BE2C (cell line): Measurements from ENCODE around the gene N4BP3.

Source experiments
- DNase-seq: peaks from one replicate; pipeline ENCODE4 v3.0.0-alpha.2; 2020
- H3K27me3 ChIP-seq: fragments of 250-450 bp; sonication (Bioruptor Pico); 2 replicates; pipeline ENCODE4 v1.5.1; 2020; ENCODE audit warnings: mild to moderate bottlenecking
- H3K36me3 ChIP-seq: fragments of 250-450 bp; sonication (Bioruptor Pico); 2 replicates; pipeline ENCODE4 v1.5.1; 2020; ENCODE audit warnings: mild to moderate bottlenecking
- H3K4me1 ChIP-seq: fragments of 250-450 bp; sonication (Bioruptor Pico); 2 replicates; pipeline ENCODE4 v1.5.1; 2020
- H3K4me3 ChIP-seq: 2 replicates; pipeline ENCODE4 v1.5.1; 2011; ENCODE audit warnings: low read depth, low read length
- H3K9me3 ChIP-seq: fragments of 250-450 bp; sonication (Bioruptor Pico); 2 replicates; pipeline ENCODE4 v1.5.1; 2020
- CTCF ChIP-seq: IDR thresholded peaks from 2 replicates; pipeline ENCODE4 v1.5.1; 2012; ENCODE audit warnings: mild to moderate bottlenecking, low read depth, low read length

The N4BP3 gene

GRCh38 chr5:178111925-178112324 lies 1.4 kb upstream of the N4BP3 start:
- TF ChIP-seq CTCF, result no peak
- DNase-seq, result no peak
- H3K27me3 ChIP-seq, result peaks cover 24% of the 10 kb centered on the region
- peaks cover 7% of the 10 kb centered on the region; the same call in 1 of the 2 replicates for H3K9me3 ChIP-seq
- H3K4me1 ChIP-seq, result no peaks in the 10 kb centered on the region
- no peak overlapping the region for H3K4me3 ChIP-seq
- H3K36me3 ChIP-seq, result no peaks in the 10 kb centered on the region

- Histone ChIP-seq H3K36me3 (no peaks in the 10 kb centered on the region), H3K27me3 (peaks cover 24% of the 10 kb centered on the region), H3K4me1 (no peaks in the 10 kb centered on the region), H3K9me3 (peaks cover 7% of the 10 kb centered on the region; the same call in 1 of the 2 replicates), H3K4me3 (no peak overlapping the region)
- no peak for DNase-seq
- no peak for TF ChIP-seq CTCF
Measured at GRCh38 chr5:178112545-178112944, 787 bp upstream of the N4BP3 start.

GRCh38 chr5:178113841-178114324 lies 551 bp downstream of the N4BP3 start:
- Histone ChIP-seq H3K4me3 (no peak overlapping the region), H3K4me1 (no peaks in the 10 kb centered on the region), H3K27me3 (peaks cover 24% of the 10 kb centered on the region), H3K36me3 (no peaks in the 10 kb centered on the region), H3K9me3 (peaks cover 7% of the 10 kb centered on the region; the same call in 1 of the 2 replicates)
- no peak for DNase-seq
- TF ChIP-seq CTCF, result no peak

- no peaks in the 10 kb centered on the region for H3K4me1 ChIP-seq
- no peaks in the 10 kb centered on the region for H3K36me3 ChIP-seq
- peaks cover 24% of the 10 kb centered on the region for H3K27me3 ChIP-seq
- no peak for TF ChIP-seq CTCF
- no peak overlapping the region for H3K4me3 ChIP-seq
- no peak for DNase-seq
- peaks cover 7% of the 10 kb centered on the region; the same call in 1 of the 2 replicates for H3K9me3 ChIP-seq
Measured at GRCh38 chr5:178114325-178115135, 1.2 kb downstream of the N4BP3 start.

- Histone ChIP-seq H3K27me3 (peaks cover 24% of the 10 kb centered on the region), H3K4me1 (no peaks in the 10 kb centered on the region), H3K9me3 (peaks cover 7% of the 10 kb centered on the region; the same call in 1 of the 2 replicates), H3K4me3 (no peak overlapping the region), H3K36me3 (no peaks in the 10 kb centered on the region)
- DNase-seq, result no peak
- TF ChIP-seq CTCF, result no peak
Measured at GRCh38 chr5:178115136-178115813, 1.9 kb downstream of the N4BP3 start.

GRCh38 chr5:178115814-178116142 lies 2.4 kb downstream of the N4BP3 start:
- peaks cover 24% of the 10 kb centered on the region for H3K27me3 ChIP-seq
- H3K9me3 ChIP-seq, result peaks cover 7% of the 10 kb centered on the region; the same call in 1 of the 2 replicates
- TF ChIP-seq CTCF, result no peak
- DNase-seq, result no peak
- no peak overlapping the region for H3K4me3 ChIP-seq
- peaks cover 4% of the 10 kb centered on the region for H3K4me1 ChIP-seq
- no peaks in the 10 kb centered on the region for H3K36me3 ChIP-seq
